ENCODE results near the gene NSUN2.

GRCh38 chr5:6582507-6583048 is 50.3 kb downstream of the NSUN2 start:
- TF ChIP-seq TRIM28 (IDR thresholded peaks at IDR 0.05; ENCODE audit: borderline replicate concordance, low read length) (no peak), ZNF280C (tag by site-specific recombination; IDR thresholded peaks at IDR 0.05) (no peak), CTCF (tag by site-specific recombination; IDR thresholded peaks at IDR 0.05) (no peak), ZSCAN16 (tag by site-specific recombination; IDR thresholded peaks at IDR 0.05) (no peak), ZNF639 (tag by site-specific recombination; IDR thresholded peaks at IDR 0.05) (no peak), ZNF544 (tag by site-specific recombination; IDR thresholded peaks at IDR 0.05) (no peak), ZNF704 (tag by site-specific recombination; IDR thresholded peaks at IDR 0.05) (no peak), ZNF670 (tag by site-specific recombination; IDR thresholded peaks at IDR 0.05; ENCODE audit: low read depth) (no peak)
